ENCODE measurements around the gene PNPLA2. TPM values are rescaled to one million over a fixed set of nuclear protein-coding genes. Genes with fewer than 3 reads are reported as not detected.

The PNPLA2 gene
- total and polyA plus RNA-seq, 10 of the 15 experiments (the other 5 are each of a cell fraction or from before 2014, with no cell fraction given): 0.19 to 34.0 (median 8.1) TPM

- Histone ChIP-seq H3K9ac (ENCODE audit: control insufficient read depth, insufficient read depth, low read length) (peak within 1 kb of the TSS; percentile 77), H4K20me1 (ENCODE audit: control insufficient read depth, insufficient read depth) (no peaks in the 10 kb centered on the region), H3K79me2 (ENCODE audit: control insufficient read depth, insufficient read depth, low read length) (no peaks in the 10 kb centered on the region), H3K27ac (ENCODE audit: control insufficient read depth, insufficient read depth) (peak within 1 kb of the TSS; percentile 75), H3K4me2 (ENCODE audit: control insufficient read depth, insufficient read depth) (peak within 1 kb of the TSS; percentile 100), H3K4me3 (peak within 1 kb of the TSS; percentile 93), H3K9me3 (replicated peaks; ENCODE audit: control insufficient read depth, insufficient read depth, low read length) (no peaks in the 10 kb centered on the region), H3K27me3 (replicated peaks in 1 of 2; ENCODE audit: control insufficient read depth in 2 of 2, insufficient read depth in 2 of 2, low read length in 1 of 2) (no peaks in the 10 kb centered on the region; a peak in 3 of 4 replicates), H2AFZ (ENCODE audit: control insufficient read depth, low read depth, low read length) (peak within 1 kb of the TSS; percentile 73), H3K4me1 (ENCODE audit: control insufficient read depth, insufficient read depth, low read length) (peaks cover 36% of the 10 kb centered on the region), H3K36me3 (ENCODE audit: control insufficient read depth in 2 of 2, insufficient read depth in 2 of 2, low read length in 1 of 2) (no peaks in the 10 kb centered on the region; a peak in 2 of 4 replicates)
- ChIA-PET SMC1A (ENCODE audit: uncharacterized antibody, unreplicated experiment) (interaction anchor here (0.5 kb wide), 1 partner anchor 176 kb away, joined by 3 read pairs; no protein-coding TSS in a partner anchor), CTCF (no interaction called here), RAD21 (ENCODE audit: unreplicated experiment) (no interaction called here), POLR2A (interaction anchor here (1.2 to 5.2 kb wide), 4 partner anchors 9 to 18 kb away, joined by 3 to 33 read pairs (median 12); partner anchors contain the start of genes PNPLA2, POLR2L, RPLP2 and TSPAN4)
- DNase-seq (ENCODE audit: low read depth, low spot score) (no peak), ATAC-seq (peak; percentile 38), FAIRE-seq (no peak)
- 20% methylated on average over 5 of the region's 5 CpGs for WGBS (ENCODE audit: insufficient coverage, insufficient replicate concordance, low lambda C conversion rate, missing lambda C conversion rate)
- no TSS peak for BruUV-seq (replicated peaks)
- TF ChIP-seq EGR1 (IDR thresholded peaks at IDR 0.05; ENCODE audit: borderline replicate concordance in 1 of 2, low read depth in 2 of 2, low read length in 2 of 2) (no peak), CHD4 (IDR thresholded peaks at IDR 0.05) (no peak), RBBP5 (conservative IDR thresholded peaks at IDR 0.05) (no peak), NR2C2 (IDR thresholded peaks at IDR 0.05; ENCODE audit: borderline replicate concordance, control insufficient read depth, insufficient read length, low read depth) (no peak), HCFC1 (IDR thresholded peaks at IDR 0.05; ENCODE audit: low read length) (no peak), SIX5 (IDR thresholded peaks at IDR 0.05; ENCODE audit: low read depth, low read length, severe bottlenecking) (no peak), NKRF (conservative IDR thresholded peaks at IDR 0.05) (no peak), CBX5 (IDR thresholded peaks at IDR 0.05; ENCODE audit: low read depth) (no peak), CTCF (IDR thresholded peaks at IDR 0.05 in 2 of 3, conservative IDR thresholded peaks at IDR 0.05 in 1 of 3; ENCODE audit: control insufficient read depth in 2 of 3, extremely low read depth in 1 of 3, insufficient read depth in 1 of 3, low read depth in 3 of 3, low read length in 3 of 3) (no peak), MLLT1 (IDR thresholded peaks at IDR 0.05) (no peak), PML (IDR thresholded peaks at IDR 0.05; ENCODE audit: low read length) (no peak), NFYB (IDR thresholded peaks at IDR 0.05; ENCODE audit: insufficient read depth, low read depth, low read length) (no peak), HDAC6 (IDR thresholded peaks at IDR 0.05; ENCODE audit: unreplicated experiment) (no peak), IRF5 (IDR thresholded peaks at IDR 0.05; ENCODE audit: borderline replicate concordance) (no peak)
- in situ Hi-C loops (cut with MboI): no loop called here
- intact Hi-C loops (cut with micrococcal nuclease; ENCODE audit: unreplicated experiment): no loop called here
These were observed 9.1 kb downstream of the PNPLA2 start, which contains the start of gene CRACR2B for GRCh38 chr11:827897-828192. CRACR2B (plus strand) TSS chr11:827919; CDS start chr11:828608, 689 bp downstream.

Measured in GM12878 (cell line).